ENCODE results near the gene SCAF1. TPM values are rescaled to one million over a fixed set of nuclear protein-coding genes. Genes with fewer than 3 reads are reported as not detected.

The SCAF1 gene
- total and polyA plus RNA-seq, 2 of the 13 experiments (the other 11 are each of a cell fraction or from before 2014, with no cell fraction given) = 3.3 to 6.1 TPM

GRCh38 chr19:49677901-49678674, 36.1 kb downstream of the SCAF1 start:
- no peaks in the 10 kb centered on the region for H3K9me3 ChIP-seq (ENCODE audit: low read length)
- 4% methylated on average over 16 of the region's 21 CpGs for WGBS (ENCODE audit: low lambda C conversion rate)
- CTCF ChIA-PET (ENCODE audit: low intra/inter-chr PET ratio, low total read pairs) = interaction anchor here (1.7 kb wide), 1 partner anchor 108 kb away, joined by 5 read pairs; no protein-coding TSS in a partner anchor
- peaks cover 41% of the 10 kb centered on the region for H3K79me2 ChIP-seq (ENCODE audit: insufficient read depth, low read length)
- H3K9ac ChIP-seq (ENCODE audit: insufficient read depth, low read depth, low read length) = peak overlapping the region; percentile 95
- POLR2A ChIA-PET = interaction anchor here (0.6 to 3.8 kb wide), 5 partner anchors 13 to 190 kb away, joined by 3 to 77 read pairs (median 4); partner anchors contain the start of genes BCL2L12, IRF3, RRAS and SCAF1
- peaks cover 39% of the 10 kb centered on the region for H3K4me1 ChIP-seq (ENCODE audit: insufficient read depth, low read length)
- intact Hi-C loops (cut with micrococcal nuclease; ENCODE audit: unreplicated experiment) (loop anchor here (2.0 to 5.0 kb wide), 2 partner anchors 36 to 97 kb away; partner anchors contain the start of genes NOSIP, PRRG2, RRAS and SCAF1), in situ Hi-C loops (cut with HindIII; ENCODE audit: extremely low pct_ligation_motif_present, low pct_unique_long_range_greater_than_20kb) (loop anchor here (10.0 kb wide), 1 partner anchor 83 kb away; the partner anchor contains the start of gene PRR12)
- FAIRE-seq (no peak), DNase-seq (ENCODE audit: low spot score) (peak; percentile 74), ATAC-seq (peak; percentile 30)
- H3K27me3 ChIP-seq (ENCODE audit: control insufficient read depth in 1 of 2, insufficient read depth in 2 of 2, low read length in 2 of 2) = no peaks in the 10 kb centered on the region
- H2AFZ ChIP-seq (ENCODE audit: low read length) = no peak overlapping the region
- peaks cover 37% of the 10 kb centered on the region for H4K20me1 ChIP-seq (ENCODE audit: insufficient read depth, low read length)
- peaks cover 4 to 24% of the 10 kb centered on the region in 2 experiments for H3K36me3 ChIP-seq (replicated peaks in 1 of 2; ENCODE audit: control insufficient read depth in 1 of 2, insufficient read depth in 2 of 2, low read length in 2 of 2)
- H3K27ac ChIP-seq (ENCODE audit: extremely low read length, insufficient read depth, low read length) = peak overlapping the region; percentile 89
- BruUV-seq (replicated peaks) = no TSS peak
- peak overlapping the region; percentile 92 to 99 (median 99) for H3K4me3 ChIP-seq (replicated peaks in 1 of 3; ENCODE audit: insufficient read depth in 1 of 3, low read depth in 2 of 3, low read length in 3 of 3)
- peak overlapping the region; percentile 86 for H3K4me2 ChIP-seq (ENCODE audit: low read depth, low read length)
- TF ChIP-seq ZNF10 (CRISPR knock-in tag; IDR thresholded peaks at IDR 0.05; ENCODE audit: borderline replicate concordance, low read depth) = no peak
- TF ChIP-seq ZNF138 (CRISPR knock-in tag; IDR thresholded peaks at IDR 0.05; ENCODE audit: low read depth) = no peak
- no peak for TF ChIP-seq PCBP2 (optimal IDR thresholded peaks at IDR 0.05; ENCODE audit: low read depth, low read length, poor library complexity, severe bottlenecking)
- 0 out of 2 replicates have a peak, but pooled peaks have one; percentile 4 for TF ChIP-seq PBX2 (CRISPR knock-in tag; IDR thresholded peaks at IDR 0.05)
- TF ChIP-seq ATM (IDR thresholded peaks at IDR 0.05; ENCODE audit: borderline replicate concordance) = no peak
- no peak for TF ChIP-seq ZZZ3 (CRISPR knock-in tag; IDR thresholded peaks at IDR 0.05; ENCODE audit: borderline replicate concordance)
- no peak for TF ChIP-seq REPIN1 (CRISPR knock-in tag; IDR thresholded peaks at IDR 0.05; ENCODE audit: borderline replicate concordance, low read depth)
- TF ChIP-seq CAMTA2 (CRISPR knock-in tag; IDR thresholded peaks at IDR 0.05; ENCODE audit: borderline replicate concordance) = no peak
- no peak for TF ChIP-seq ZFP62 (CRISPR knock-in tag; IDR thresholded peaks at IDR 0.05)
- no peak for TF ChIP-seq ATF7-NPFF (CRISPR knock-in tag; IDR thresholded peaks at IDR 0.05; ENCODE audit: low read depth)
- TF ChIP-seq ZNF605 (CRISPR knock-in tag; IDR thresholded peaks at IDR 0.05) = 0 out of 2 replicates have a peak, but pooled peaks have one; percentile 13
- TF ChIP-seq CTCF (CRISPR knock-in tag; IDR thresholded peaks at IDR 0.05) = peak; percentile 75
- TF ChIP-seq E2F5 (CRISPR knock-in tag; conservative IDR thresholded peaks at IDR 0.05) = no peak
- TF ChIP-seq XRCC5 (optimal IDR thresholded peaks at IDR 0.05; ENCODE audit: low read length) = peak; percentile 72
- no peak for TF ChIP-seq ZNF577 (CRISPR knock-in tag; IDR thresholded peaks at IDR 0.05; ENCODE audit: borderline replicate concordance, low read depth)
- TF ChIP-seq NR2F6 (IDR thresholded peaks at IDR 0.05) = peak; percentile 90
- peak; percentile 68 for TF ChIP-seq NR2F6 (CRISPR knock-in tag; IDR thresholded peaks at IDR 0.05)
- no peak for TF ChIP-seq ZNF770 (CRISPR knock-in tag; IDR thresholded peaks at IDR 0.05)

Data from HepG2 (cell line).